Measurements from ENCODE around the gene KRT86. TPM values are rescaled to one million over a fixed set of nuclear protein-coding genes. Genes with fewer than 3 reads are reported as not detected.

KRT86 gene
- total and polyA plus RNA-seq, 9 of the 15 experiments (the other 6 are each of a cell fraction or from before 2014, with no cell fraction given): not detected

- TF ChIP-seq, protein P1, sequence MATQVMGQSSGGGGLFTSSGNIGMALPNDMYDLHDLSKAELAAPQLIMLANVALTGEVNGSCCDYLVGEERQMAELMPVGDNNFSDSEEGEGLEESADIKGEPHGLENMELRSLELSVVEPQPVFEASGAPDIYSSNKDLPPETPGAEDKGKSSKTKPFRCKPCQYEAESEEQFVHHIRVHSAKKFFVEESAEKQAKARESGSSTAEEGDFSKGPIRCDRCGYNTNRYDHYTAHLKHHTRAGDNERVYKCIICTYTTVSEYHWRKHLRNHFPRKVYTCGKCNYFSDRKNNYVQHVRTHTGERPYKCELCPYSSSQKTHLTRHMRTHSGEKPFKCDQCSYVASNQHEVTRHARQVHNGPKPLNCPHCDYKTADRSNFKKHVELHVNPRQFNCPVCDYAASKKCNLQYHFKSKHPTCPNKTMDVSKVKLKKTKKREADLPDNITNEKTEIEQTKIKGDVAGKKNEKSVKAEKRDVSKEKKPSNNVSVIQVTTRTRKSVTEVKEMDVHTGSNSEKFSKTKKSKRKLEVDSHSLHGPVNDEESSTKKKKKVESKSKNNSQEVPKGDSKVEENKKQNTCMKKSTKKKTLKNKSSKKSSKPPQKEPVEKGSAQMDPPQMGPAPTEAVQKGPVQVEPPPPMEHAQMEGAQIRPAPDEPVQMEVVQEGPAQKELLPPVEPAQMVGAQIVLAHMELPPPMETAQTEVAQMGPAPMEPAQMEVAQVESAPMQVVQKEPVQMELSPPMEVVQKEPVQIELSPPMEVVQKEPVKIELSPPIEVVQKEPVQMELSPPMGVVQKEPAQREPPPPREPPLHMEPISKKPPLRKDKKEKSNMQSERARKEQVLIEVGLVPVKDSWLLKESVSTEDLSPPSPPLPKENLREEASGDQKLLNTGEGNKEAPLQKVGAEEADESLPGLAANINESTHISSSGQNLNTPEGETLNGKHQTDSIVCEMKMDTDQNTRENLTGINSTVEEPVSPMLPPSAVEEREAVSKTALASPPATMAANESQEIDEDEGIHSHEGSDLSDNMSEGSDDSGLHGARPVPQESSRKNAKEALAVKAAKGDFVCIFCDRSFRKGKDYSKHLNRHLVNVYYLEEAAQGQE (IDR thresholded peaks at IDR 0.05; ENCODE audit: borderline replicate concordance): no peak
- TF ChIP-seq, protein P1 (CRISPR knock-in tag; IDR thresholded peaks at IDR 0.05; ENCODE audit: low read depth): peak; percentile 5; the same call in 1 of the 2 replicates
- no peak for TF ChIP-seq SETDB1 (IDR thresholded peaks at IDR 0.05; ENCODE audit: low read length)
Measured at GRCh38 chr12:52279422-52280318, 5.2 kb downstream of the KRT86 start (continued).
